Gastrocnemius medialis (tissue), 4 donors: ENCODE results near the gene ZMAT3.

Experiments
- CTCF ChIP-seq, 5 experiments: fragments of 450-650 bp in 3 of 5; fragments of 200-600 bp in 2 of 5; sonication (generic) in 2 of 5; IDR thresholded peaks in 4 of 5; conservative IDR thresholded peaks in 1 of 5; 1 replicate in 4 of 5; 2 replicates in 1 of 5; pipeline ENCODE4 v1.5.1; 2016 to 2019; ENCODE audit warnings: antibody characterized with exemption in 5 of 5, mild to moderate bottlenecking in 3 of 5, moderate library complexity in 3 of 5
- POLR2A ChIP-seq, 2 donors: fragments of 450-650 bp; IDR thresholded peaks; one replicate each; pipeline ENCODE4 v1.6.1; 2017; ENCODE audit warnings: antibody characterized with exemption in 2 of 2, mild to moderate bottlenecking in 2 of 2, moderate library complexity in 2 of 2

- TF ChIP-seq CTCF (IDR thresholded peaks at IDR 0.05 in 4 of 5, conservative IDR thresholded peaks at IDR 0.05 in 1 of 5) (no peak), POLR2A (IDR thresholded peaks at IDR 0.05) (no peak)
These were observed 66.4 kb downstream of the ZMAT3 start for GRCh38 chr3:179005213-179005612.
